GM21723 (cell line): ENCODE results near the gene ZDHHC22.
"Not testable (repeated sequence)": the region's sequence is repeated elsewhere in the genome, so short reads cannot be mapped to it uniquely, and the experiment has no call there.

Experiments used
- ATAC-seq: cut with Tn5 transposase; IDR thresholded peaks from one replicate; pipeline ENCODE4 v1.9.1; 2021; ENCODE audit warnings: mild to moderate bottlenecking, moderate library complexity; ENCODE audit not compliant: unreplicated experiment

Gene ZDHHC22

GRCh38 chr14:77141214-77142004 lies at the start of gene ZDHHC22:
TSS of gene ZDHHC22 (minus strand) at chr14:77141791. CDS start at chr14:77139738, 2,053 bp downstream.
- ATAC-seq = no peak

GRCh38 chr14:77190977-77191376 lies 49.4 kb upstream of the ZDHHC22 start:
- no peak for ATAC-seq

- no peak for ATAC-seq
These were observed 47.9 kb upstream of the ZDHHC22 start for GRCh38 chr14:77189479-77189878.

GRCh38 chr14:77187649-77188012 lies 46.0 kb upstream of the ZDHHC22 start:
- ATAC-seq = no peak

GRCh38 chr14:77186911-77187648 lies 45.5 kb upstream of the ZDHHC22 start:
- no peak for ATAC-seq

GRCh38 chr14:77185093-77185465 lies 43.5 kb upstream of the ZDHHC22 start:
- ATAC-seq = no peak

GRCh38 chr14:77184396-77185092 lies 43.0 kb upstream of the ZDHHC22 start:
- no peak for ATAC-seq

GRCh38 chr14:77183896-77184295 lies 42.3 kb upstream of the ZDHHC22 start:
- no peak for ATAC-seq

- ATAC-seq = peak; percentile 70
These were observed 40.2 kb upstream of the ZDHHC22 start, which contains the start of gene TMEM63C for GRCh38 chr14:77181603-77182437. TSS of gene TMEM63C (plus strand) at chr14:77181798. CDS start at chr14:77218814, 37,016 bp downstream.

GRCh38 chr14:77180726-77181602 lies 39.4 kb upstream of the ZDHHC22 start:
- no peak for ATAC-seq

- no peak for ATAC-seq
These were observed 37.1 kb upstream of the ZDHHC22 start for GRCh38 chr14:77178656-77179055.

GRCh38 chr14:77177702-77178101 lies 36.1 kb upstream of the ZDHHC22 start:
- ATAC-seq = no peak

GRCh38 chr14:77175843-77176242 lies 34.3 kb upstream of the ZDHHC22 start:
- ATAC-seq = no peak

GRCh38 chr14:77173911-77174617 lies 32.5 kb upstream of the ZDHHC22 start:
- ATAC-seq = not testable (repeated sequence)

GRCh38 chr14:77172916-77173315 lies 31.3 kb upstream of the ZDHHC22 start:
- ATAC-seq = no peak

- ATAC-seq = no peak
These were observed 28.5 kb upstream of the ZDHHC22 start for GRCh38 chr14:77170045-77170444.

GRCh38 chr14:77161011-77161410 lies 19.4 kb upstream of the ZDHHC22 start:
- ATAC-seq = no peak

- ATAC-seq = no peak
These were observed 17.3 kb upstream of the ZDHHC22 start for GRCh38 chr14:77158882-77159255.
